GM23338 (cell line): ENCODE measurements around the gene GRIN3B. TPM values are rescaled to one million over a fixed set of nuclear protein-coding genes. Genes with fewer than 3 reads are reported as not detected.

ENCODE experiments used
- ATAC-seq: fragments of 200-7000 bp; cut with Tn5 transposase; 3 replicates; pipeline ENCODE4 v1.9.1; 2020
- DNase-seq: peaks from one replicate; pipeline ENCODE4 v3.0.0-alpha.2; 2015; ENCODE audit warnings: low spot score
- H2AFZ ChIP-seq: fragments of 200-600 bp; sonication (generic); 2 replicates; pipeline ENCODE4 v1.8.0; 2016; ENCODE audit warnings: antibody characterized with exemption, mild to moderate bottlenecking, moderate library complexity
- H3F3A ChIP-seq: fragments of 200-600 bp; sonication (generic); replicated peaks from 2 replicates; pipeline ENCODE4 v1.8.0; 2017; ENCODE audit warnings: antibody characterized with exemption, mixed run types, low read depth
- H3K27ac ChIP-seq: fragments of 200-600 bp; sonication (generic); 2 replicates; pipeline ENCODE4 v1.6.1; 2016; ENCODE audit warnings: low read depth
- H3K27me3 ChIP-seq: fragments of 200-600 bp; sonication (generic); 2 replicates; pipeline ENCODE4 v1.8.0; 2016; ENCODE audit warnings: mild to moderate bottlenecking, mixed run types, moderate library complexity; ENCODE audit not compliant: insufficient read depth
- H3K36me3 ChIP-seq: fragments of 200-600 bp; sonication (generic); 2 replicates; pipeline ENCODE4 v1.8.0; 2016; ENCODE audit warnings: mild to moderate bottlenecking; ENCODE audit not compliant: insufficient read depth
- H3K4me1 ChIP-seq: fragments of 200-600 bp; sonication (generic); 2 replicates; pipeline ENCODE4 v1.8.0; 2016; ENCODE audit warnings: mild to moderate bottlenecking, moderate library complexity; ENCODE audit not compliant: insufficient read depth
- H3K4me2 ChIP-seq: fragments of 200-600 bp; sonication (generic); 2 replicates; pipeline ENCODE4 v1.7.1; 2017; ENCODE audit warnings: mixed run types
- H3K4me3 ChIP-seq: fragments of 200-600 bp; sonication (generic); 2 replicates; pipeline ENCODE4 v1.6.1; 2016; ENCODE audit warnings: mixed run types
- H3K79me2 ChIP-seq: fragments of 200-600 bp; sonication (generic); replicated peaks from 2 replicates; pipeline ENCODE4 v1.8.0; 2017; ENCODE audit warnings: mild to moderate bottlenecking; ENCODE audit not compliant: insufficient read depth
- H3K9me2 ChIP-seq: fragments of 200-600 bp; sonication (generic); 2 replicates; pipeline ENCODE4 v1.8.0; 2017; ENCODE audit not compliant: insufficient read depth
- H4K20me1 ChIP-seq: fragments of 200-600 bp; sonication (generic); replicated peaks from 2 replicates; pipeline ENCODE4 v1.8.0; 2017; ENCODE audit warnings: mild to moderate bottlenecking; ENCODE audit not compliant: insufficient read depth
- H3K27ac Mint-ChIP-seq: 2 replicates; pipeline ENCODE4 v1.8.0; 2020; ENCODE audit warnings: inconsistent platforms, mild to moderate bottlenecking, moderate library complexity, mixed read lengths
- H3K27me3 Mint-ChIP-seq: 3 replicates; pipeline ENCODE4 v1.8.0; 2022; ENCODE audit warnings: low read depth, mild to moderate bottlenecking, moderate library complexity, mixed read lengths, inconsistent platforms; ENCODE audit not compliant: insufficient read depth, poor library complexity
- H3K36me3 Mint-ChIP-seq: 3 replicates; pipeline ENCODE4 v1.8.0; 2021; ENCODE audit warnings: low read depth, mild to moderate bottlenecking, inconsistent platforms, moderate library complexity, mixed read lengths
- H3K4me1 Mint-ChIP-seq: 3 replicates; pipeline ENCODE4 v1.8.0; 2020; ENCODE audit warnings: mild to moderate bottlenecking, inconsistent platforms, mixed read lengths
- H3K4me3 Mint-ChIP-seq: 3 replicates; pipeline ENCODE4 v1.8.0; 2021; ENCODE audit warnings: moderate library complexity, mild to moderate bottlenecking, inconsistent platforms, mixed read lengths
- H3K9me3 Mint-ChIP-seq: 3 replicates; pipeline ENCODE4 v1.8.0; 2020; ENCODE audit warnings: moderate library complexity, mild to moderate bottlenecking, inconsistent platforms, mixed read lengths
- CREB1 ChIP-seq: fragments of 250-450 bp; sonication (Bioruptor Pico); IDR thresholded peaks from 2 replicates; pipeline ENCODE4 v1.5.0; 2020; ENCODE audit warnings: low read depth, mild to moderate bottlenecking, moderate library complexity
- EZH2phosphoT487 ChIP-seq: fragments of 200-600 bp; sonication (generic); IDR thresholded peaks from one replicate; pipeline ENCODE4 v1.8.1; 2018; ENCODE audit warnings: antibody characterized with exemption; ENCODE audit not compliant: unreplicated experiment
- NANOG ChIP-seq: IDR thresholded peaks from 2 replicates; pipeline ENCODE4 v1.6.1; 2016; ENCODE audit warnings: antibody characterized with exemption, borderline replicate concordance
- POLR2AphosphoS5 ChIP-seq: IDR thresholded peaks from 2 replicates; pipeline ENCODE4 v1.6.1; 2016; ENCODE audit warnings: antibody characterized with exemption, low read depth
- REST ChIP-seq: IDR thresholded peaks from one replicate; pipeline ENCODE4 v1.6.1; 2018; ENCODE audit warnings: antibody characterized with exemption; ENCODE audit not compliant: unreplicated experiment
- STAT1 ChIP-seq: IDR thresholded peaks from one replicate; pipeline ENCODE4 v1.6.1; 2016; ENCODE audit warnings: antibody characterized with exemption; ENCODE audit not compliant: unreplicated experiment
- ZNF114 ChIP-seq: fragments of 250-450 bp; sonication (Bioruptor Pico); IDR thresholded peaks from 2 replicates; pipeline ENCODE4 v1.5.0; 2020; ENCODE audit warnings: mild to moderate bottlenecking, moderate library complexity
- ZNF331 ChIP-seq: fragments of 250-450 bp; sonication (Bioruptor Pico); IDR thresholded peaks from 2 replicates; pipeline ENCODE4 v1.5.0; 2020; ENCODE audit warnings: low read depth, mild to moderate bottlenecking, moderate library complexity
- polyA plus RNA-seq: library from polyadenylated mRNA; unstranded; fragments of >200 nt; fragmentation: Nextera tagmentation; extraction: Ambion mirVana; gene quantifications from 2 replicates; pipeline ENCODE4 v1.2.1, GENCODE V29; 2016
- total RNA-seq: library from RNA; depleted of rRNA; stranded (reverse); fragments of >200 nt; shearing (Covaris generic); gene quantifications from 2 replicates; pipeline ENCODE4 v1.2.3, GENCODE V29; 2014
- TF ChIP-seq, protein P1 (sequence below): fragments of 250-450 bp; sonication (Bioruptor Pico); IDR thresholded peaks from 2 replicates; pipeline ENCODE4 v1.5.0; 2020; ENCODE audit warnings: mild to moderate bottlenecking, moderate library complexity
- TF ChIP-seq, protein P2 (sequence below): IDR thresholded peaks from 2 replicates; pipeline ENCODE4 v1.6.1; 2016; ENCODE audit warnings: antibody characterized with exemption

GRIN3B gene
- total and polyA plus RNA-seq, 2 experiments from 2014 or later, result 0.11 to 2.8 TPM

DNA sequence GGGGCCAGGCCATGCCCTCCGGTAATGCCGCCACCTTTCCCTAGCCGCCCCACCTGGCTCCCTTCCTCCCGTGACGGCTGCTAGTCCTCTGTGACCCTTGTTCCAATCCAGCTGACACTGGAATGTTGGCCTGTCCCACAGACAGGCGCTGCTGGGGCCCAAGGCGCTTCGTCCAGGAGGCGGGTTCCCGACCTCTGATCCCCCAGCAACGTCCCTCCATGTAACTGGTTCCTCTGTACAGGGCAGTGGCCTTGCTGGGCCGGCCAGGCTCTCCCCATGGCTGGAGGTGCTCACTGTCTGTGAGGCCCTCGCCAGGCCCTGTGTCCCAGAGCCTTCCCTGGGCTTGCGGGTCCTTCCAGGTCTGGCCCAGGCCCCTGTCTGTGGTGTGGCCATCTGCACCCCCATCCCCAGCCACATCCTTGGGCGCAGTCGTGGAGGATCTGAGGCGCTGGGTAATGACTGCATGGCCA is 6.8 kb upstream of the GRIN3B start (continued):
- TF ChIP-seq, protein P1, sequence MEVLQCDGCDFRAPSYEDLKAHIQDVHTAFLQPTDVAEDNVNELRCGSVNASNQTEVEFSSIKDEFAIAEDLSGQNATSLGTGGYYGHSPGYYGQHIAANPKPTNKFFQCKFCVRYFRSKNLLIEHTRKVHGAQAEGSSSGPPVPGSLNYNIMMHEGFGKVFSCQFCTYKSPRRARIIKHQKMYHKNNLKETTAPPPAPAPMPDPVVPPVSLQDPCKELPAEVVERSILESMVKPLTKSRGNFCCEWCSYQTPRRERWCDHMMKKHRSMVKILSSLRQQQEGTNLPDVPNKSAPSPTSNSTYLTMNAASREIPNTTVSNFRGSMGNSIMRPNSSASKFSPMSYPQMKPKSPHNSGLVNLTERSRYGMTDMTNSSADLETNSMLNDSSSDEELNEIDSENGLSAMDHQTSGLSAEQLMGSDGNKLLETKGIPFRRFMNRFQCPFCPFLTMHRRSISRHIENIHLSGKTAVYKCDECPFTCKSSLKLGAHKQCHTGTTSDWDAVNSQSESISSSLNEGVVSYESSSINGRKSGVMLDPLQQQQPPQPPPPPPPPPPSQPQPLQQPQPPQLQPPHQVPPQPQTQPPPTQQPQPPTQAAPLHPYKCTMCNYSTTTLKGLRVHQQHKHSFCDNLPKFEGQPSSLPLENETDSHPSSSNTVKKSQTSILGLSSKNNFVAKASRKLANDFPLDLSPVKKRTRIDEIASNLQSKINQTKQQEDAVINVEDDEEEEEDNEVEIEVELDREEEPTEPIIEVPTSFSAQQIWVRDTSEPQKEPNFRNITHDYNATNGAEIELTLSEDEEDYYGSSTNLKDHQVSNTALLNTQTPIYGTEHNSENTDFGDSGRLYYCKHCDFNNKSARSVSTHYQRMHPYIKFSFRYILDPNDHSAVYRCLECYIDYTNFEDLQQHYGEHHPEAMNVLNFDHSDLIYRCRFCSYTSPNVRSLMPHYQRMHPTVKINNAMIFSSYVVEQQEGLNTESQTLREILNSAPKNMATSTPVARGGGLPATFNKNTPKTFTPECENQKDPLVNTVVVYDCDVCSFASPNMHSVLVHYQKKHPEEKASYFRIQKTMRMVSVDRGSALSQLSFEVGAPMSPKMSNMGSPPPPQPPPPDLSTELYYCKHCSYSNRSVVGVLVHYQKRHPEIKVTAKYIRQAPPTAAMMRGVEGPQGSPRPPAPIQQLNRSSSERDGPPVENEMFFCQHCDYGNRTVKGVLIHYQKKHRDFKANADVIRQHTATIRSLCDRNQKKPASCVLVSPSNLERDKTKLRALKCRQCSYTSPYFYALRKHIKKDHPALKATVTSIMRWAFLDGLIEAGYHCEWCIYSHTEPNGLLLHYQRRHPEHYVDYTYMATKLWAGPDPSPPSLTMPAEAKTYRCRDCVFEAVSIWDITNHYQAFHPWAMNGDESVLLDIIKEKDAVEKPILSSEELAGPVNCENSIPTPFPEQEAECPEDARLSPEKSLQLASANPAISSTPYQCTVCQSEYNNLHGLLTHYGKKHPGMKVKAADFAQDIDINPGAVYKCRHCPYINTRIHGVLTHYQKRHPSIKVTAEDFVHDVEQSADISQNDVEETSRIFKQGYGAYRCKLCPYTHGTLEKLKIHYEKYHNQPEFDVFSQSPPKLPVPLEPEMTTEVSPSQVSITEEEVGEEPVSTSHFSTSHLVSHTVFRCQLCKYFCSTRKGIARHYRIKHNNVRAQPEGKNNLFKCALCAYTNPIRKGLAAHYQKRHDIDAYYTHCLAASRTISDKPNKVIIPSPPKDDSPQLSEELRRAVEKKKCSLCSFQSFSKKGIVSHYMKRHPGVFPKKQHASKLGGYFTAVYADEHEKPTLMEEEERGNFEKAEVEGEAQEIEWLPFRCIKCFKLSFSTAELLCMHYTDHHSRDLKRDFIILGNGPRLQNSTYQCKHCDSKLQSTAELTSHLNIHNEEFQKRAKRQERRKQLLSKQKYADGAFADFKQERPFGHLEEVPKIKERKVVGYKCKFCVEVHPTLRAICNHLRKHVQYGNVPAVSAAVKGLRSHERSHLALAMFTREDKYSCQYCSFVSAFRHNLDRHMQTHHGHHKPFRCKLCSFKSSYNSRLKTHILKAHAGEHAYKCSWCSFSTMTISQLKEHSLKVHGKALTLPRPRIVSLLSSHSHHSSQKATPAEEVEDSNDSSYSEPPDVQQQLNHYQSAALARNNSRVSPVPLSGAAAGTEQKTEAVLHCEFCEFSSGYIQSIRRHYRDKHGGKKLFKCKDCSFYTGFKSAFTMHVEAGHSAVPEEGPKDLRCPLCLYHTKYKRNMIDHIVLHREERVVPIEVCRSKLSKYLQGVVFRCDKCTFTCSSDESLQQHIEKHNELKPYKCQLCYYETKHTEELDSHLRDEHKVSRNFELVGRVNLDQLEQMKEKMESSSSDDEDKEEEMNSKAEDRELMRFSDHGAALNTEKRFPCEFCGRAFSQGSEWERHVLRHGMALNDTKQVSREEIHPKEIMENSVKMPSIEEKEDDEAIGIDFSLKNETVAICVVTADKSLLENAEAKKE (CRISPR knock-in tag), result no peak
- TF ChIP-seq STAT1, result no peak

- no peaks in the 10 kb centered on the region for H3K4me1 ChIP-seq
- H2AFZ ChIP-seq, result no peak overlapping the region
- no peak overlapping the region for H3K27ac ChIP-seq
- peaks cover 20% of the 10 kb centered on the region for H3K27me3 ChIP-seq
- DNase-seq (no peak), ATAC-seq (peak; percentile 6)
- H4K20me1 ChIP-seq, result peaks cover 2% of the 10 kb centered on the region; the same call in 1 of the 2 replicates
- Mint-ChIP-seq H3K27me3 (peaks cover 29% of the 10 kb centered on the region), H3K9me3 (no peaks in the 10 kb centered on the region), H3K4me3 (no peak overlapping the region), H3K36me3 (peaks cover 13% of the 10 kb centered on the region), H3K27ac (no peak overlapping the region), H3K4me1 (peaks cover under 1% of the 10 kb centered on the region; the same call in 2 of the 3 replicates)
- peaks cover 27% of the 10 kb centered on the region for H3F3A ChIP-seq
- no peaks in the 10 kb centered on the region; the same call in 1 of the 2 replicates for H3K36me3 ChIP-seq
- H3K79me2 ChIP-seq, result no peaks in the 10 kb centered on the region
- no peak overlapping the region for H3K4me2 ChIP-seq
- no peaks in the 10 kb centered on the region for H3K9me2 ChIP-seq
- no peak overlapping the region for H3K4me3 ChIP-seq
- TF ChIP-seq EZH2phosphoT487 (no peak), REST (no peak), NANOG (no peak), ZNF114 (CRISPR knock-in tag) (no peak), POLR2AphosphoS5 (no peak), ZNF331 (no peak), STAT1 (no peak), CREB1 (CRISPR knock-in tag) (no peak)
- TF ChIP-seq, protein P2, sequence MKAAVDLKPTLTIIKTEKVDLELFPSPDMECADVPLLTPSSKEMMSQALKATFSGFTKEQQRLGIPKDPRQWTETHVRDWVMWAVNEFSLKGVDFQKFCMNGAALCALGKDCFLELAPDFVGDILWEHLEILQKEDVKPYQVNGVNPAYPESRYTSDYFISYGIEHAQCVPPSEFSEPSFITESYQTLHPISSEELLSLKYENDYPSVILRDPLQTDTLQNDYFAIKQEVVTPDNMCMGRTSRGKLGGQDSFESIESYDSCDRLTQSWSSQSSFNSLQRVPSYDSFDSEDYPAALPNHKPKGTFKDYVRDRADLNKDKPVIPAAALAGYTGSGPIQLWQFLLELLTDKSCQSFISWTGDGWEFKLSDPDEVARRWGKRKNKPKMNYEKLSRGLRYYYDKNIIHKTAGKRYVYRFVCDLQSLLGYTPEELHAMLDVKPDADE, result no peak
These were observed 6.3 kb upstream of the GRIN3B start for GRCh38 chr19:993831-994393.
